ENCODE results near the gene TRIM43.

DNA sequence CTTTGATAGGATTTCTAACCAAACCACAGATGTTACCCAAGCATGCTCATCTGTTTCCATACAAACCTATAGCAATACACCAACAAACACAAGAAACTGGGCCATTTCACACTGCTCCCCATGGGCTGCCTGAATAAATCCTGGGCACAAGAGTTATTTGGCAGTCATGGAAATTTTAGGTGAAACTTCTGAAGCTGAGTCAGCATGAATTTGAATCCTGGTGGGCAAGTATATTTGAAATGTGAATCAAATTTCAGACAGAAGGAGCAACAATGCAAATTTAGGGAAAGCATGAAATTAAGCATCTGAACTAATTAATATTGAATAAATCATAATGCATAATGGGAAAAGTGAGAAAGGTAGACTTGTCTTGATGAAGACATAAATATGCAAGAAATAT is 15.9 kb upstream of the TRIM43 start:
- TF ChIP-seq, protein P1, sequence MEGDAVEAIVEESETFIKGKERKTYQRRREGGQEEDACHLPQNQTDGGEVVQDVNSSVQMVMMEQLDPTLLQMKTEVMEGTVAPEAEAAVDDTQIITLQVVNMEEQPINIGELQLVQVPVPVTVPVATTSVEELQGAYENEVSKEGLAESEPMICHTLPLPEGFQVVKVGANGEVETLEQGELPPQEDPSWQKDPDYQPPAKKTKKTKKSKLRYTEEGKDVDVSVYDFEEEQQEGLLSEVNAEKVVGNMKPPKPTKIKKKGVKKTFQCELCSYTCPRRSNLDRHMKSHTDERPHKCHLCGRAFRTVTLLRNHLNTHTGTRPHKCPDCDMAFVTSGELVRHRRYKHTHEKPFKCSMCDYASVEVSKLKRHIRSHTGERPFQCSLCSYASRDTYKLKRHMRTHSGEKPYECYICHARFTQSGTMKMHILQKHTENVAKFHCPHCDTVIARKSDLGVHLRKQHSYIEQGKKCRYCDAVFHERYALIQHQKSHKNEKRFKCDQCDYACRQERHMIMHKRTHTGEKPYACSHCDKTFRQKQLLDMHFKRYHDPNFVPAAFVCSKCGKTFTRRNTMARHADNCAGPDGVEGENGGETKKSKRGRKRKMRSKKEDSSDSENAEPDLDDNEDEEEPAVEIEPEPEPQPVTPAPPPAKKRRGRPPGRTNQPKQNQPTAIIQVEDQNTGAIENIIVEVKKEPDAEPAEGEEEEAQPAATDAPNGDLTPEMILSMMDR (IDR thresholded peaks at IDR 0.05; ENCODE audit: low read length), result no peak
- no peak for TF ChIP-seq EZH2 (optimal IDR thresholded peaks at IDR 0.05; ENCODE audit: low read depth, low read length)

All from MM.1S (cell line).